H9 (cell line): ENCODE data around the gene SVEP1. TPM values are rescaled to one million over a fixed set of nuclear protein-coding genes. Genes with fewer than 3 reads are reported as not detected.

Experiments
- DNase-seq: peaks from one replicate; pipeline ENCODE4 v3.0.0-alpha.2; 2017
- H2AFZ ChIP-seq: one replicate; pipeline ENCODE4 v1.6.1; 2013; ENCODE audit warnings: mild to moderate bottlenecking, low read length, control low read depth, moderate library complexity
- H2AK5ac ChIP-seq: 2 replicates; pipeline ENCODE4 v1.6.1; 2013; ENCODE audit warnings: low read length, control low read depth, mixed read lengths; ENCODE audit not compliant: insufficient read length
- H2BK120ac ChIP-seq: one replicate; pipeline ENCODE4 v1.6.1; 2013; ENCODE audit warnings: low read depth, mild to moderate bottlenecking, low read length, control low read depth, inconsistent platforms; ENCODE audit not compliant: poor library complexity, severe bottlenecking
- H2BK12ac ChIP-seq: 2 replicates; pipeline ENCODE4 v1.6.1; 2013; ENCODE audit warnings: low read length, control low read depth, mixed read lengths, low read depth; ENCODE audit not compliant: insufficient read length
- H2BK15ac ChIP-seq: 2 replicates; pipeline ENCODE4 v1.6.1; 2013; ENCODE audit warnings: low read depth, low read length, control low read depth
- H2BK20ac ChIP-seq: one replicate; pipeline ENCODE4 v1.6.1; 2013; ENCODE audit warnings: low read depth, mild to moderate bottlenecking, low read length, control low read depth, inconsistent platforms; ENCODE audit not compliant: poor library complexity, severe bottlenecking
- H2BK5ac ChIP-seq: 2 replicates; pipeline ENCODE4 v1.6.1; 2013; ENCODE audit warnings: low read length, control low read depth, mixed read lengths; ENCODE audit not compliant: insufficient read length
- H3K14ac ChIP-seq: 2 replicates; pipeline ENCODE4 v1.6.1; 2013; ENCODE audit warnings: low read length, control low read depth; ENCODE audit not compliant: insufficient read depth
- H3K18ac ChIP-seq: 2 replicates; pipeline ENCODE4 v1.6.1; 2013; ENCODE audit warnings: low read depth, mild to moderate bottlenecking, mixed read lengths, low read length, control low read depth; ENCODE audit not compliant: insufficient read length
- H3K23ac ChIP-seq: 2 replicates; pipeline ENCODE4 v1.6.1; 2013; ENCODE audit warnings: low read length, control low read depth, mixed read lengths, low read depth; ENCODE audit not compliant: insufficient read length
- H3K23me2 ChIP-seq: 2 replicates; pipeline ENCODE4 v1.6.1; 2013; ENCODE audit warnings: low read depth, mild to moderate bottlenecking, mixed read lengths, low read length, control low read depth; ENCODE audit not compliant: insufficient read length, poor library complexity, severe bottlenecking
- H3K27ac ChIP-seq: 2 replicates; pipeline ENCODE4 v1.5.1; 2013; ENCODE audit warnings: low read length, control low read depth, mixed read lengths, low read depth; ENCODE audit not compliant: insufficient read length
- H3K27me3 ChIP-seq: 2 replicates; pipeline ENCODE4 v1.6.1; 2013; ENCODE audit warnings: low read length, control low read depth, inconsistent platforms; ENCODE audit not compliant: insufficient read depth
- H3K4ac ChIP-seq: 2 replicates; pipeline ENCODE4 v1.6.1; 2013; ENCODE audit warnings: low read depth, mild to moderate bottlenecking, control low read depth, inconsistent platforms, low read length, moderate library complexity
- H3K4me1 ChIP-seq: 2 replicates; pipeline ENCODE4 v1.6.1; 2013; ENCODE audit warnings: low read length, control low read depth, inconsistent platforms; ENCODE audit not compliant: insufficient read depth
- H3K4me2 ChIP-seq: 2 replicates; pipeline ENCODE4 v1.6.1; 2013; ENCODE audit warnings: low read length, control low read depth, mixed read lengths; ENCODE audit not compliant: insufficient read length, insufficient read depth
- H3K56ac ChIP-seq: 2 replicates; pipeline ENCODE4 v1.6.1; 2013; ENCODE audit warnings: low read depth, mild to moderate bottlenecking, mixed read lengths, low read length, control low read depth; ENCODE audit not compliant: insufficient read length
- H3K79me1 ChIP-seq: 2 replicates; pipeline ENCODE4 v1.6.1; 2013; ENCODE audit warnings: low read depth, mild to moderate bottlenecking, moderate library complexity, low read length, control low read depth, inconsistent platforms; ENCODE audit not compliant: insufficient read depth, poor library complexity, severe bottlenecking
- H3K79me2 ChIP-seq: 2 replicates; pipeline ENCODE4 v1.6.1; 2013; ENCODE audit warnings: low read length, control low read depth, inconsistent platforms; ENCODE audit not compliant: insufficient read depth
- H3K9ac ChIP-seq: 2 replicates; pipeline ENCODE4 v1.6.1; 2013; ENCODE audit warnings: low read length, control low read depth, mixed read lengths; ENCODE audit not compliant: insufficient read length; ENCODE audit errors: extremely low read depth
- H3K9me3 ChIP-seq: one replicate; pipeline ENCODE4 v1.6.1; 2013; ENCODE audit warnings: low read depth, low read length, inconsistent platforms; ENCODE audit not compliant: control insufficient read depth
- H3T11ph ChIP-seq: one replicate; pipeline ENCODE4 v1.6.1; 2013; ENCODE audit warnings: mild to moderate bottlenecking, low read length, control low read depth, inconsistent platforms
- H4K20me1 ChIP-seq: one replicate; pipeline ENCODE4 v1.6.1; 2013; ENCODE audit not compliant: control insufficient read depth, insufficient read length, insufficient read depth
- H4K5ac ChIP-seq: 2 replicates; pipeline ENCODE4 v1.6.1; 2013; ENCODE audit warnings: low read depth, mild to moderate bottlenecking, mixed read lengths, low read length, control low read depth; ENCODE audit not compliant: insufficient read length
- H4K8ac ChIP-seq: replicated peaks from 2 replicates; pipeline ENCODE4 v1.6.1; 2013; ENCODE audit warnings: low read length, control low read depth, mixed read lengths, low read depth; ENCODE audit not compliant: insufficient read length
- H4K91ac ChIP-seq: 2 replicates; pipeline ENCODE4 v1.6.1; 2013; ENCODE audit warnings: low read depth, mild to moderate bottlenecking, moderate library complexity, mixed read lengths, low read length, control low read depth; ENCODE audit not compliant: insufficient read length
- H3K27ac Mint-ChIP-seq, 3 experiments: 2 replicates in 2 of 3; 3 replicates in 1 of 3; pipeline ENCODE4 v1.8.0; 2020 to 2021; ENCODE audit warnings: mixed read lengths in 3 of 3, mild to moderate bottlenecking in 1 of 3, moderate library complexity in 1 of 3
- H3K27me3 Mint-ChIP-seq: 2 replicates; pipeline ENCODE4 v1.8.0; 2021; ENCODE audit warnings: low read depth, mild to moderate bottlenecking, moderate library complexity, mixed read lengths
- H3K36me3 Mint-ChIP-seq, 3 experiments: 2 replicates in 2 of 3; 3 replicates in 1 of 3; pipeline ENCODE4 v1.8.0; 2020 to 2021; ENCODE audit warnings: low read depth in 3 of 3, mixed read lengths in 3 of 3; ENCODE audit not compliant: insufficient read depth in 1 of 3
- H3K4me1 Mint-ChIP-seq, 2 experiments: 2 replicates each; pipeline ENCODE4 v1.8.0; 2020; ENCODE audit warnings: mixed read lengths in 2 of 2
- H3K4me3 Mint-ChIP-seq, 2 experiments: 2 replicates in 1 of 2; 3 replicates in 1 of 2; pipeline ENCODE4 v1.8.0; 2020 to 2021; ENCODE audit warnings: mild to moderate bottlenecking in 2 of 2, mixed read lengths in 2 of 2, moderate library complexity in 1 of 2
- H3K9me3 Mint-ChIP-seq, 2 experiments: 2 replicates in 1 of 2; 3 replicates in 1 of 2; pipeline ENCODE4 v1.8.0; 2020; ENCODE audit warnings: mild to moderate bottlenecking in 2 of 2, mixed read lengths in 2 of 2, moderate library complexity in 1 of 2
- CTCF ChIP-seq: fragments of 200-600 bp; sonication (generic); conservative IDR thresholded peaks from 3 replicates; pipeline ENCODE4 v1.8.0; 2021; ENCODE audit warnings: antibody characterized with exemption, mild to moderate bottlenecking
- WGBS: extraction: QIAGEN DNeasy Blood & Tissue Kit; methylation state at CpG from one replicate; pipeline ENCODE4 v1.1.7; 2013; ENCODE audit warnings: missing lambda C conversion rate, low lambda C conversion rate, mixed read lengths; ENCODE audit not compliant: insufficient read length; ENCODE audit errors: extremely low coverage; 5-methylcytosine and 5-hydroxymethylcytosine counted together
- total RNA-seq: library from RNA; stranded (reverse); gene quantifications from 2 replicates; pipeline ENCODE4 v1.2.1, GENCODE V29; 2021

SVEP1 gene
- total RNA-seq, 1 experiment from 2014 or later, result 0.17 TPM

- H2BK5ac ChIP-seq, result no peak overlapping the region
- no peak overlapping the region for H2BK20ac ChIP-seq
- no peak overlapping the region for H3K9ac ChIP-seq
- Mint-ChIP-seq H3K27me3 (no peaks in the 10 kb centered on the region), H3K36me3 (no peaks in the 10 kb centered on the region; a peak in 1 of 7 replicates), H3K4me3 (no peak overlapping the region), H3K9me3 (no peaks in the 10 kb centered on the region), H3K4me1 (no peaks in the 10 kb centered on the region), H3K27ac (no peak overlapping the region)
- H3K4me1 ChIP-seq, result no peaks in the 10 kb centered on the region
- no peaks in the 10 kb centered on the region for H4K20me1 ChIP-seq
- H4K91ac ChIP-seq, result no peak overlapping the region
- no peak overlapping the region for H3K14ac ChIP-seq
- no peak for DNase-seq
- no peak overlapping the region for H3K4ac ChIP-seq
- no peak for TF ChIP-seq CTCF
- H2AFZ ChIP-seq, result no peak overlapping the region
- WGBS, result no CpG with 5 or more reads among the region's 1 CpG
- no peak overlapping the region for H2AK5ac ChIP-seq
- H3K23ac ChIP-seq, result no peak overlapping the region
- no peak overlapping the region for H3K18ac ChIP-seq
- H4K5ac ChIP-seq, result no peak overlapping the region
- no peaks in the 10 kb centered on the region for H3K27me3 ChIP-seq
- no peaks in the 10 kb centered on the region for H3K79me1 ChIP-seq
- H4K8ac ChIP-seq, result no peak overlapping the region
- no peaks in the 10 kb centered on the region for H3K9me3 ChIP-seq
- no peaks in the 10 kb centered on the region for H3K23me2 ChIP-seq
- H3K56ac ChIP-seq, result no peak overlapping the region
- H2BK120ac ChIP-seq, result no peak overlapping the region
- H3K79me2 ChIP-seq, result no peaks in the 10 kb centered on the region
- no peak overlapping the region for H3K4me2 ChIP-seq
- no peak overlapping the region for H3K27ac ChIP-seq
- H2BK15ac ChIP-seq, result no peak overlapping the region
- H3T11ph ChIP-seq, result no peak overlapping the region
- no peak overlapping the region for H2BK12ac ChIP-seq
These were observed 79.9 kb downstream of the SVEP1 start for GRCh38 chr9:110499608-110500007.
